MM.1S (cell line): Measurements from ENCODE around the gene LRRC58.

Source experiments
- DNase-seq: peaks from one replicate; pipeline ENCODE4 v3.0.0-alpha.2; 2015
- H2AFZ ChIP-seq: fragments of 300-600 bp; sonication (generic); 2 replicates; pipeline ENCODE4 v1.6.0; 2016; ENCODE audit warnings: antibody characterized with exemption, low read length
- H3F3A ChIP-seq: fragments of 300-600 bp; sonication (generic); 2 replicates; pipeline ENCODE4 v1.6.1; 2016; ENCODE audit warnings: mild to moderate bottlenecking, antibody characterized with exemption, low read length, moderate library complexity, mixed read lengths; ENCODE audit not compliant: insufficient read depth
- H3K27ac ChIP-seq: fragments of 300-600 bp; sonication (generic); 2 replicates; pipeline ENCODE4 v1.5.1; 2016; ENCODE audit warnings: mild to moderate bottlenecking, low read length
- H3K27me3 ChIP-seq: fragments of 300-600 bp; sonication (generic); replicated peaks from 2 replicates; pipeline ENCODE4 v1.6.0; 2016; ENCODE audit warnings: low read length; ENCODE audit not compliant: insufficient read depth
- H3K36me3 ChIP-seq: fragments of 300-600 bp; sonication (generic); replicated peaks from 2 replicates; pipeline ENCODE4 v1.6.1; 2016; ENCODE audit warnings: mild to moderate bottlenecking, low read length, mixed read lengths; ENCODE audit not compliant: insufficient read depth
- H3K4me1 ChIP-seq: fragments of 300-600 bp; sonication (generic); 2 replicates; pipeline ENCODE4 v1.6.1; 2016; ENCODE audit warnings: low read length, mixed read lengths
- H3K4me2 ChIP-seq: fragments of 300-600 bp; sonication (generic); 2 replicates; pipeline ENCODE4 v1.6.0; 2016; ENCODE audit warnings: low read depth, low read length
- H3K4me3 ChIP-seq: fragments of 300-600 bp; sonication (generic); 2 replicates; pipeline ENCODE4 v1.5.1; 2016; ENCODE audit warnings: low read length, mixed read lengths
- H3K79me2 ChIP-seq: fragments of 300-600 bp; sonication (generic); 2 replicates; pipeline ENCODE4 v1.6.1; 2016; ENCODE audit warnings: mixed run types, low read length, mixed read lengths
- H3K9ac ChIP-seq: fragments of 300-600 bp; sonication (generic); 2 replicates; pipeline ENCODE4 v1.6.1; 2016; ENCODE audit warnings: low read length, mixed read lengths
- H3K9me2 ChIP-seq: fragments of 300-600 bp; sonication (generic); replicated peaks from 2 replicates; pipeline ENCODE4 v1.6.1; 2016; ENCODE audit warnings: mild to moderate bottlenecking, low read length, mixed read lengths; ENCODE audit not compliant: insufficient read depth
- H3K9me3 ChIP-seq: fragments of 300-600 bp; sonication (generic); replicated peaks from 2 replicates; pipeline ENCODE4 v1.6.1; 2016; ENCODE audit warnings: mild to moderate bottlenecking, low read length, mixed read lengths; ENCODE audit not compliant: insufficient read depth
- H4K20me1 ChIP-seq: fragments of 300-600 bp; sonication (generic); 2 replicates; pipeline ENCODE4 v1.6.1; 2016; ENCODE audit warnings: mild to moderate bottlenecking, low read length, moderate library complexity, mixed read lengths; ENCODE audit not compliant: insufficient read depth
- EZH2 ChIP-seq: fragments of 300-600 bp; sonication (generic); optimal IDR thresholded peaks from 2 replicates; pipeline ENCODE3; 2017; ENCODE audit warnings: low read depth, mild to moderate bottlenecking, antibody characterized with exemption, low read length, mixed read lengths
- EZH2phosphoT487 ChIP-seq: fragments of 300-600 bp; sonication (generic); IDR thresholded peaks from 2 replicates; pipeline ENCODE4 v1.6.1; 2018; ENCODE audit warnings: antibody characterized with exemption, low read length
- TF ChIP-seq, protein P1 (sequence below): fragments of 300-600 bp; sonication (generic); IDR thresholded peaks from 2 replicates; pipeline ENCODE4 v1.5.1; 2016; ENCODE audit warnings: antibody characterized with exemption, low read length, mixed read lengths

The LRRC58 gene

GRCh38 chr3:120281261-120281660 is 67.9 kb downstream of the LRRC58 start:
- Histone ChIP-seq H3K9me2 (no peaks in the 10 kb centered on the region), H3K9ac (no peak overlapping the region), H3K4me3 (no peak overlapping the region), H2AFZ (no peak overlapping the region), H3K4me2 (no peak overlapping the region), H3K36me3 (no peaks in the 10 kb centered on the region; the same call in 1 of the 2 replicates), H3K27me3 (no peaks in the 10 kb centered on the region), H3F3A (no peaks in the 10 kb centered on the region), H4K20me1 (no peaks in the 10 kb centered on the region), H3K79me2 (no peaks in the 10 kb centered on the region), H3K9me3 (no peaks in the 10 kb centered on the region), H3K27ac (no peak overlapping the region), H3K4me1 (no peaks in the 10 kb centered on the region)
- no peak for DNase-seq
- TF ChIP-seq, protein P1, sequence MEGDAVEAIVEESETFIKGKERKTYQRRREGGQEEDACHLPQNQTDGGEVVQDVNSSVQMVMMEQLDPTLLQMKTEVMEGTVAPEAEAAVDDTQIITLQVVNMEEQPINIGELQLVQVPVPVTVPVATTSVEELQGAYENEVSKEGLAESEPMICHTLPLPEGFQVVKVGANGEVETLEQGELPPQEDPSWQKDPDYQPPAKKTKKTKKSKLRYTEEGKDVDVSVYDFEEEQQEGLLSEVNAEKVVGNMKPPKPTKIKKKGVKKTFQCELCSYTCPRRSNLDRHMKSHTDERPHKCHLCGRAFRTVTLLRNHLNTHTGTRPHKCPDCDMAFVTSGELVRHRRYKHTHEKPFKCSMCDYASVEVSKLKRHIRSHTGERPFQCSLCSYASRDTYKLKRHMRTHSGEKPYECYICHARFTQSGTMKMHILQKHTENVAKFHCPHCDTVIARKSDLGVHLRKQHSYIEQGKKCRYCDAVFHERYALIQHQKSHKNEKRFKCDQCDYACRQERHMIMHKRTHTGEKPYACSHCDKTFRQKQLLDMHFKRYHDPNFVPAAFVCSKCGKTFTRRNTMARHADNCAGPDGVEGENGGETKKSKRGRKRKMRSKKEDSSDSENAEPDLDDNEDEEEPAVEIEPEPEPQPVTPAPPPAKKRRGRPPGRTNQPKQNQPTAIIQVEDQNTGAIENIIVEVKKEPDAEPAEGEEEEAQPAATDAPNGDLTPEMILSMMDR: no peak
- TF ChIP-seq EZH2phosphoT487: no peak
- no peak for TF ChIP-seq EZH2

- no peaks in the 10 kb centered on the region for H3K27me3 ChIP-seq
- no peak for DNase-seq
- H3K36me3 ChIP-seq: no peaks in the 10 kb centered on the region; the same call in 1 of the 2 replicates
- no peaks in the 10 kb centered on the region for H3K79me2 ChIP-seq
- no peak overlapping the region for H3K4me3 ChIP-seq
- H3F3A ChIP-seq: no peaks in the 10 kb centered on the region
- no peak overlapping the region for H3K27ac ChIP-seq
- no peak for TF ChIP-seq EZH2
- no peak for TF ChIP-seq EZH2phosphoT487
- TF ChIP-seq, protein P1: no peak
- no peaks in the 10 kb centered on the region for H3K9me3 ChIP-seq
- H3K4me2 ChIP-seq: no peak overlapping the region
- no peaks in the 10 kb centered on the region for H4K20me1 ChIP-seq
- H2AFZ ChIP-seq: no peak overlapping the region
- H3K9ac ChIP-seq: no peak overlapping the region
- H3K9me2 ChIP-seq: no peaks in the 10 kb centered on the region
- H3K4me1 ChIP-seq: no peaks in the 10 kb centered on the region
Observed at GRCh38 chr3:120280566-120280965, 68.6 kb downstream of the LRRC58 start.

- Histone ChIP-seq H3K9ac (no peak overlapping the region), H3K4me2 (no peak overlapping the region), H3K79me2 (no peaks in the 10 kb centered on the region), H3K9me3 (no peaks in the 10 kb centered on the region), H3K27me3 (no peaks in the 10 kb centered on the region), H2AFZ (no peak overlapping the region), H3K27ac (no peak overlapping the region), H3F3A (no peaks in the 10 kb centered on the region), H3K9me2 (no peaks in the 10 kb centered on the region), H4K20me1 (no peaks in the 10 kb centered on the region), H3K4me3 (no peak overlapping the region), H3K4me1 (no peaks in the 10 kb centered on the region), H3K36me3 (no peaks in the 10 kb centered on the region; the same call in 1 of the 2 replicates)
- no peak for DNase-seq
- TF ChIP-seq EZH2: no peak
- TF ChIP-seq, protein P1: no peak
- TF ChIP-seq EZH2phosphoT487: no peak
Observed at GRCh38 chr3:120280026-120280425, 69.1 kb downstream of the LRRC58 start.
